SK-N-SH treated with all-trans-retinoic acid at 6 μM for 48 hours (cell line): ENCODE results near the gene GRB2.

Source experiments
- ATAC-seq: fragments of 200-7000 bp; cut with Tn5 transposase; 3 replicates; pipeline ENCODE4 v1.9.1; 2020; ENCODE audit warnings: mild to moderate bottlenecking, moderate library complexity
- ARNTL ChIP-seq: fragments of 450-650 bp; formaldehyde crosslinking; IDR thresholded peaks from 2 replicates; pipeline ENCODE4 v1.5.0; 2020; ENCODE audit warnings: low read depth, mild to moderate bottlenecking, moderate library complexity, borderline replicate concordance
- CSDC2 ChIP-seq: fragments of 250-450 bp; sonication (Bioruptor Pico); IDR thresholded peaks from 2 replicates; pipeline ENCODE4 v1.5.0; 2020; ENCODE audit warnings: mild to moderate bottlenecking, moderate library complexity
- GLIS3 ChIP-seq: fragments of 250-450 bp; sonication (Bioruptor Pico); IDR thresholded peaks from 2 replicates; pipeline ENCODE4 v1.5.0; 2020; ENCODE audit warnings: mild to moderate bottlenecking, moderate library complexity
- ISL1 ChIP-seq: fragments of 250-450 bp; sonication (Bioruptor Pico); IDR thresholded peaks from 2 replicates; pipeline ENCODE4 v2.1.2; 2022; ENCODE audit warnings: mild to moderate bottlenecking, moderate library complexity
- OSR1 ChIP-seq: fragments of 250-450 bp; sonication (Bioruptor Pico); IDR thresholded peaks from 2 replicates; pipeline ENCODE4 v1.8.0; 2022; ENCODE audit warnings: moderate library complexity, mild to moderate bottlenecking, inconsistent platforms
- PPARA ChIP-seq: fragments of 250-450 bp; sonication (Bioruptor Pico); IDR thresholded peaks from 2 replicates; pipeline ENCODE4 v1.5.0; 2020; ENCODE audit warnings: mild to moderate bottlenecking, borderline replicate concordance
- RARB ChIP-seq: fragments of 250-450 bp; sonication (Bioruptor Pico); IDR thresholded peaks from 2 replicates; pipeline ENCODE4 v1.8.0; 2021; ENCODE audit warnings: mild to moderate bottlenecking, moderate library complexity
- SNAI2 ChIP-seq: fragments of 250-450 bp; sonication (Bioruptor Pico); IDR thresholded peaks from 2 replicates; pipeline ENCODE4 v1.5.0; 2020; ENCODE audit warnings: mild to moderate bottlenecking, moderate library complexity
- TCF4 ChIP-seq: fragments of 250-450 bp; sonication (Bioruptor Pico); IDR thresholded peaks from 2 replicates; pipeline ENCODE4 v1.8.0; 2021; ENCODE audit warnings: mild to moderate bottlenecking, moderate library complexity, borderline replicate concordance
- ZC3H10 ChIP-seq: fragments of 250-450 bp; sonication (Bioruptor Pico); IDR thresholded peaks from 2 replicates; pipeline ENCODE4 v1.5.1; 2021; ENCODE audit warnings: mild to moderate bottlenecking, moderate library complexity
- ZFP30 ChIP-seq: fragments of 450-650 bp; formaldehyde crosslinking; IDR thresholded peaks from 2 replicates; pipeline ENCODE4 v1.5.0; 2022; ENCODE audit warnings: mild to moderate bottlenecking, moderate library complexity
- ZNF565 ChIP-seq: fragments of 450-650 bp; formaldehyde crosslinking; conservative IDR thresholded peaks from 2 replicates; pipeline ENCODE4 v1.5.0; 2020; ENCODE audit warnings: low read depth, mild to moderate bottlenecking, moderate library complexity
- ZNF70 ChIP-seq: fragments of 450-650 bp; formaldehyde crosslinking; IDR thresholded peaks from 2 replicates; pipeline ENCODE4 v1.5.0; 2020; ENCODE audit warnings: mild to moderate bottlenecking, moderate library complexity
- ZNF8 ChIP-seq: fragments of 450-650 bp; formaldehyde crosslinking; IDR thresholded peaks from 2 replicates; pipeline ENCODE4 v1.5.0; 2020; ENCODE audit warnings: mild to moderate bottlenecking, moderate library complexity
- TF ChIP-seq, protein P1 (sequence below): fragments of 250-450 bp; sonication (Bioruptor Pico); IDR thresholded peaks from 2 replicates; pipeline ENCODE4 v1.5.1; 2021; ENCODE audit warnings: mild to moderate bottlenecking, moderate library complexity
- TF ChIP-seq, protein P2 (sequence below): fragments of 250-450 bp; sonication (Bioruptor Pico); IDR thresholded peaks from 2 replicates; pipeline ENCODE4 v1.8.0; 2020; ENCODE audit warnings: mild to moderate bottlenecking, moderate library complexity, borderline replicate concordance
- TF ChIP-seq, protein P3 (sequence below): fragments of 250-450 bp; sonication (Bioruptor Pico); IDR thresholded peaks from 2 replicates; pipeline ENCODE4 v1.5.0; 2020; ENCODE audit warnings: mild to moderate bottlenecking, moderate library complexity
- TF ChIP-seq, protein P4 (sequence below): fragments of 250-450 bp; sonication (Bioruptor Pico); IDR thresholded peaks from 2 replicates; pipeline ENCODE4 v1.5.1; 2020; ENCODE audit warnings: low read depth, mild to moderate bottlenecking, moderate library complexity

The GRB2 gene

DNA sequence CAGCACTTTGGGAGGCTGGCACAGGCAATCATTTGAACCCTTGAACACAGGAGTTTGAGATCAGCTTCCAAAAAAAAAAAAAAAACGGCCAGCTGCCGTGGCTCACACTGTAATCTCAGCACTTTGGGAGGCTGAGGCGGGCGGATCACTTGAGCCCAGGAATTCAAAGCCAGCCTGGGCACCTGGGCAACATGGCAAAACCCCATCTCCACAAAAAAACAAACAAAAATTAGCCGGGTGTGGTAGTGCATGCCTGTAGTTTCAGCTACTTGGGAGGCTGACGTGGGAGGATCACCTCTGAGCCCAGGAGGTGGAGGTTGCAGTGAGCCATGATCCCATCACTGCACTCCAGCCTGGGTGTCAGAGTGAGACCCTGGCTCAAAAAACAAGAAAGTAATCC is 39.0 kb downstream of the GRB2 start (continued):
- no peak for TF ChIP-seq ARNTL (CRISPR knock-in tag)

DNA sequence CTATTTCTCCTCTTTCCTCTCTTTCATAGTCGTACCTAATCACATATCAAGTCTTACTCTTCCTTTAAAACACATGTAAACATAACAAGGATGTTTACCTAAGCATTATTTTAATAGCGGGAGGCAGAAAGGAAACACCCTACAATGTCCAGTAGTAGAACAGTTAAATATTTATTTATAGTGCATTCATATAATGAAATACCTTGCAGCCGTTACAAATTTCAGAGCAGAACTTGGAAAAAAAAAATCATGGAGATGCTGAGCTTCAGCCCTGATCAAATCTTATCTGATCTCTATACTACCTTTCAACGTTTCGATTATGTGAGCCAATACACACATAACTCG is 39.6 kb downstream of the GRB2 start:
- TF ChIP-seq SNAI2 (CRISPR knock-in tag): no peak
- TF ChIP-seq PPARA (CRISPR knock-in tag): no peak
- TF ChIP-seq ZFP30 (CRISPR knock-in tag): no peak
- no peak for TF ChIP-seq TCF4 (CRISPR knock-in tag)
- TF ChIP-seq, protein P1, sequence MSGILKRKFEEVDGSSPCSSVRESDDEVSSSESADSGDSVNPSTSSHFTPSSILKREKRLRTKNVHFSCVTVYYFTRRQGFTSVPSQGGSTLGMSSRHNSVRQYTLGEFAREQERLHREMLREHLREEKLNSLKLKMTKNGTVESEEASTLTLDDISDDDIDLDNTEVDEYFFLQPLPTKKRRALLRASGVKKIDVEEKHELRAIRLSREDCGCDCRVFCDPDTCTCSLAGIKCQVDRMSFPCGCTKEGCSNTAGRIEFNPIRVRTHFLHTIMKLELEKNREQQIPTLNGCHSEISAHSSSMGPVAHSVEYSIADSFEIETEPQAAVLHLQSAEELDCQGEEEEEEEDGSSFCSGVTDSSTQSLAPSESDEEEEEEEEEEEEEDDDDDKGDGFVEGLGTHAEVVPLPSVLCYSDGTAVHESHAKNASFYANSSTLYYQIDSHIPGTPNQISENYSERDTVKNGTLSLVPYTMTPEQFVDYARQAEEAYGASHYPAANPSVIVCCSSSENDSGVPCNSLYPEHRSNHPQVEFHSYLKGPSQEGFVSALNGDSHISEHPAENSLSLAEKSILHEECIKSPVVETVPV (CRISPR knock-in tag): no peak
- TF ChIP-seq GLIS3 (CRISPR knock-in tag): no peak
- TF ChIP-seq, protein P2, sequence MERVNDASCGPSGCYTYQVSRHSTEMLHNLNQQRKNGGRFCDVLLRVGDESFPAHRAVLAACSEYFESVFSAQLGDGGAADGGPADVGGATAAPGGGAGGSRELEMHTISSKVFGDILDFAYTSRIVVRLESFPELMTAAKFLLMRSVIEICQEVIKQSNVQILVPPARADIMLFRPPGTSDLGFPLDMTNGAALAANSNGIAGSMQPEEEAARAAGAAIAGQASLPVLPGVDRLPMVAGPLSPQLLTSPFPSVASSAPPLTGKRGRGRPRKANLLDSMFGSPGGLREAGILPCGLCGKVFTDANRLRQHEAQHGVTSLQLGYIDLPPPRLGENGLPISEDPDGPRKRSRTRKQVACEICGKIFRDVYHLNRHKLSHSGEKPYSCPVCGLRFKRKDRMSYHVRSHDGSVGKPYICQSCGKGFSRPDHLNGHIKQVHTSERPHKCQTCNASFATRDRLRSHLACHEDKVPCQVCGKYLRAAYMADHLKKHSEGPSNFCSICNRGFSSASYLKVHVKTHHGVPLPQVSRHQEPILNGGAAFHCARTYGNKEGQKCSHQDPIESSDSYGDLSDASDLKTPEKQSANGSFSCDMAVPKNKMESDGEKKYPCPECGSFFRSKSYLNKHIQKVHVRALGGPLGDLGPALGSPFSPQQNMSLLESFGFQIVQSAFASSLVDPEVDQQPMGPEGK (CRISPR knock-in tag): no peak
- TF ChIP-seq RARB: no peak
- TF ChIP-seq ZNF8 (CRISPR knock-in tag): no peak
- TF ChIP-seq, protein P3, sequence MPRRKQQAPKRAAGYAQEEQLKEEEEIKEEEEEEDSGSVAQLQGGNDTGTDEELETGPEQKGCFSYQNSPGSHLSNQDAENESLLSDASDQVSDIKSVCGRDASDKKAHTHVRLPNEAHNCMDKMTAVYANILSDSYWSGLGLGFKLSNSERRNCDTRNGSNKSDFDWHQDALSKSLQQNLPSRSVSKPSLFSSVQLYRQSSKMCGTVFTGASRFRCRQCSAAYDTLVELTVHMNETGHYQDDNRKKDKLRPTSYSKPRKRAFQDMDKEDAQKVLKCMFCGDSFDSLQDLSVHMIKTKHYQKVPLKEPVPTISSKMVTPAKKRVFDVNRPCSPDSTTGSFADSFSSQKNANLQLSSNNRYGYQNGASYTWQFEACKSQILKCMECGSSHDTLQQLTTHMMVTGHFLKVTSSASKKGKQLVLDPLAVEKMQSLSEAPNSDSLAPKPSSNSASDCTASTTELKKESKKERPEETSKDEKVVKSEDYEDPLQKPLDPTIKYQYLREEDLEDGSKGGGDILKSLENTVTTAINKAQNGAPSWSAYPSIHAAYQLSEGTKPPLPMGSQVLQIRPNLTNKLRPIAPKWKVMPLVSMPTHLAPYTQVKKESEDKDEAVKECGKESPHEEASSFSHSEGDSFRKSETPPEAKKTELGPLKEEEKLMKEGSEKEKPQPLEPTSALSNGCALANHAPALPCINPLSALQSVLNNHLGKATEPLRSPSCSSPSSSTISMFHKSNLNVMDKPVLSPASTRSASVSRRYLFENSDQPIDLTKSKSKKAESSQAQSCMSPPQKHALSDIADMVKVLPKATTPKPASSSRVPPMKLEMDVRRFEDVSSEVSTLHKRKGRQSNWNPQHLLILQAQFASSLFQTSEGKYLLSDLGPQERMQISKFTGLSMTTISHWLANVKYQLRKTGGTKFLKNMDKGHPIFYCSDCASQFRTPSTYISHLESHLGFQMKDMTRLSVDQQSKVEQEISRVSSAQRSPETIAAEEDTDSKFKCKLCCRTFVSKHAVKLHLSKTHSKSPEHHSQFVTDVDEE (CRISPR knock-in tag): no peak
- no peak for TF ChIP-seq ZNF70
- TF ChIP-seq ARNTL (CRISPR knock-in tag): no peak
- no peak for TF ChIP-seq ZNF565
- TF ChIP-seq ISL1 (CRISPR knock-in tag): no peak
- TF ChIP-seq OSR1 (CRISPR knock-in tag): no peak
- no peak for ATAC-seq

DNA sequence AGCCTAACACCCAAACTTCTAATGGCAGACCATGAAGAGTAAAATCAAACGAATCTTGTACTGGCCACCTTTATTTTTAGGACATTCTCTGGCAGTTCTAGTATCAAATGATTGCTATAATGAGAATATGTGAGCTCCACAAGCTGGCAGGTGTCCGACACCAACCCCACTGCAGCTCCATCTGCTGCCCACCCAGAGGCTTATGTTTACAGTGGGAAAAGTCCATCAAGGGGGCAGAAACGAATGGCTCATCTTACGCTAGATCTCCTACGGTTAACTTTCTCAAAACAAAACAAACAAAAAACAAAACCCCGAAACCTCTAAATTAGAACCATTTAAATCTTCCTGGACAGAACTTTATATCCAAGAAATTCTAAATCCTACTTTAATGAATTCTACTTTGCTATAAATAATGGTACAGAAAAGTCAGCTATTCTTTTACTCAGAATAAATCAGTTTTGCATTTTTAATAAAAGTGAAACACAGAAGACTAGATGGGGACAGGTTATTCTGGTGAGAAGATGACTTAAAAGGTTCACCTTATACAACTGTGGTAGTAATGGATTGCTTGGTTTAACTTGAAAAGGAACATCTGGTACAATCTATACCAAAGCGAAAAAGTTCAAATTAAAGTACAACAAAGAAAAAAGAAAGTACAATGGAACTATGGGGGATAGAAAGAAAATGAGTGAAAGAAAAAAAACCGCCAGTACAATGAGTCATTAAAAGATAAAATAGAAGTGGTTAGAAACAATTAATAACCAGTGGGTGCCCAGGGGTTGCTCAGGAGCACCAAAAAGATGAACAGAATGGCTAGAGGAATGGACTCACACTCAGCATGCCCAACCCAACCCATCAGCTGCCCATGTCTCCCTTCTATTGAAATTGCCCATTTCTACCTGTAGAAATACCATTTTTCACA is 40.2 kb downstream of the GRB2 start:
- no peak for ATAC-seq

More for the DNA sequence above, 40.2 kb downstream of the GRB2 start:
- no peak for TF ChIP-seq TCF4 (CRISPR knock-in tag)
- no peak for TF ChIP-seq ZC3H10 (CRISPR knock-in tag)
- no peak for TF ChIP-seq CSDC2 (CRISPR knock-in tag)
- TF ChIP-seq ZNF8 (CRISPR knock-in tag): no peak
- TF ChIP-seq ZNF70: no peak
- TF ChIP-seq PPARA (CRISPR knock-in tag): no peak
- TF ChIP-seq SNAI2 (CRISPR knock-in tag): no peak
- TF ChIP-seq, protein P1 (CRISPR knock-in tag): no peak
- TF ChIP-seq, protein P4, sequence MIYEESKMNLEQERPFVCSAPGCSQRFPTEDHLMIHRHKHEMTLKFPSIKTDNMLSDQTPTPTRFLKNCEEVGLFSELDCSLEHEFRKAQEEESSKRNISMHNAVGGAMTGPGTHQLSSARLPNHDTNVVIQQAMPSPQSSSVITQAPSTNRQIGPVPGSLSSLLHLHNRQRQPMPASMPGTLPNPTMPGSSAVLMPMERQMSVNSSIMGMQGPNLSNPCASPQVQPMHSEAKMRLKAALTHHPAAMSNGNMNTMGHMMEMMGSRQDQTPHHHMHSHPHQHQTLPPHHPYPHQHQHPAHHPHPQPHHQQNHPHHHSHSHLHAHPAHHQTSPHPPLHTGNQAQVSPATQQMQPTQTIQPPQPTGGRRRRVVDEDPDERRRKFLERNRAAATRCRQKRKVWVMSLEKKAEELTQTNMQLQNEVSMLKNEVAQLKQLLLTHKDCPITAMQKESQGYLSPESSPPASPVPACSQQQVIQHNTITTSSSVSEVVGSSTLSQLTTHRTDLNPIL (CRISPR knock-in tag): no peak
- TF ChIP-seq OSR1 (CRISPR knock-in tag): no peak
